Loucy (cell line): ENCODE measurements around the gene LHFPL6.

Source experiments
- H2AFZ ChIP-seq: fragments of 200-600 bp; sonication (generic); 2 replicates; pipeline ENCODE4 v1.6.0; 2016; ENCODE audit warnings: antibody characterized with exemption, mild to moderate bottlenecking, low read length, moderate library complexity
- H3F3A ChIP-seq: fragments of 200-600 bp; 2 replicates; pipeline ENCODE4 v1.6.0; 2016; ENCODE audit warnings: antibody characterized with exemption, low read depth, mild to moderate bottlenecking
- H3K27me3 ChIP-seq: fragments of 200-600 bp; sonication (generic); 2 replicates; pipeline ENCODE4 v1.6.1; 2014; ENCODE audit warnings: low read length, mild to moderate bottlenecking; ENCODE audit not compliant: insufficient read depth, poor library complexity, severe bottlenecking
- H3K36me3 ChIP-seq: fragments of 200-600 bp; sonication (generic); 2 replicates; pipeline ENCODE4 v1.6.1; 2016; ENCODE audit warnings: low read length; ENCODE audit not compliant: insufficient read depth
- H3K4me1 ChIP-seq: fragments of 200-600 bp; sonication (generic); 2 replicates; pipeline ENCODE4 v1.5.1; 2014; ENCODE audit warnings: low read length, mild to moderate bottlenecking; ENCODE audit not compliant: insufficient read depth, poor library complexity, severe bottlenecking
- H3K4me2 ChIP-seq: fragments of 200-600 bp; sonication (generic); 2 replicates; pipeline ENCODE4 v1.6.0; 2014; ENCODE audit warnings: antibody characterized with exemption, low read length, low read depth, mild to moderate bottlenecking; ENCODE audit not compliant: poor library complexity, severe bottlenecking
- H3K4me3 ChIP-seq: fragments of 200-600 bp; sonication (generic); 2 replicates; pipeline ENCODE4 v1.5.1; 2014; ENCODE audit warnings: low read length, mild to moderate bottlenecking, mixed read lengths; ENCODE audit not compliant: poor library complexity, severe bottlenecking
- H3K79me2 ChIP-seq: fragments of 200-600 bp; sonication (generic); 2 replicates; pipeline ENCODE4 v1.6.1; 2014; ENCODE audit warnings: low read length; ENCODE audit not compliant: insufficient read depth
- H3K9ac ChIP-seq: fragments of 200-600 bp; sonication (generic); 2 replicates; pipeline ENCODE4 v1.6.0; 2014; ENCODE audit warnings: mild to moderate bottlenecking, low read depth, low read length, moderate library complexity; ENCODE audit not compliant: poor library complexity, severe bottlenecking
- H3K9me2 ChIP-seq: fragments of 200-600 bp; sonication (generic); replicated peaks from 2 replicates; pipeline ENCODE4 v1.6.1; 2016; ENCODE audit warnings: low read depth, low read length, mixed read lengths
- H3K9me3 ChIP-seq: fragments of 200-600 bp; sonication (generic); 2 replicates; pipeline ENCODE4 v1.6.1; 2014; ENCODE audit warnings: mild to moderate bottlenecking, antibody characterized with exemption, low read length, low read depth; ENCODE audit not compliant: insufficient read depth
- H4K20me1 ChIP-seq: fragments of 200-600 bp; sonication (generic); 2 replicates; pipeline ENCODE4 v1.6.0; 2014; ENCODE audit warnings: antibody characterized with exemption, low read length, mild to moderate bottlenecking; ENCODE audit not compliant: insufficient read depth, poor library complexity, severe bottlenecking
- CTCF ChIP-seq: fragments of 200-600 bp; sonication (generic); conservative IDR thresholded peaks from 2 replicates; pipeline ENCODE4 v1.5.1; 2014; ENCODE audit warnings: mild to moderate bottlenecking, antibody characterized with exemption, low read length
- EZH2phosphoT487 ChIP-seq: fragments of 200-600 bp; IDR thresholded peaks from 2 replicates; pipeline ENCODE4 v1.6.1; 2018; ENCODE audit warnings: antibody characterized with exemption, mild to moderate bottlenecking, moderate library complexity, borderline replicate concordance

LHFPL6 gene

GRCh38 chr13:39322836-39323585 is 280.0 kb downstream of the LHFPL6 start:
- Histone ChIP-seq H3K9me2 (no peaks in the 10 kb centered on the region), H2AFZ (no peak overlapping the region), H3K9ac (no peak overlapping the region), H3K79me2 (no peaks in the 10 kb centered on the region), H3K36me3 (no peaks in the 10 kb centered on the region), H4K20me1 (no peaks in the 10 kb centered on the region), H3K4me3 (no peak overlapping the region), H3F3A (no peaks in the 10 kb centered on the region), H3K27me3 (no peaks in the 10 kb centered on the region), H3K4me1 (no peaks in the 10 kb centered on the region), H3K9me3 (no peaks in the 10 kb centered on the region), H3K4me2 (no peak overlapping the region)
- TF ChIP-seq EZH2phosphoT487 (no peak), CTCF (no peak)

- TF ChIP-seq EZH2phosphoT487 (no peak), CTCF (no peak)
- Histone ChIP-seq H3K9me3 (no peaks in the 10 kb centered on the region), H3K4me1 (no peaks in the 10 kb centered on the region), H3K36me3 (no peaks in the 10 kb centered on the region), H3K79me2 (no peaks in the 10 kb centered on the region), H4K20me1 (no peaks in the 10 kb centered on the region), H3K4me2 (no peak overlapping the region), H2AFZ (no peak overlapping the region), H3K9me2 (no peaks in the 10 kb centered on the region), H3F3A (no peaks in the 10 kb centered on the region), H3K27me3 (no peaks in the 10 kb centered on the region), H3K9ac (no peak overlapping the region), H3K4me3 (no peak overlapping the region)
These were observed 281.4 kb downstream of the LHFPL6 start for GRCh38 chr13:39321574-39321973.

- Histone ChIP-seq H3K9me2 (no peaks in the 10 kb centered on the region), H3F3A (no peaks in the 10 kb centered on the region), H3K27me3 (no peaks in the 10 kb centered on the region), H3K79me2 (no peaks in the 10 kb centered on the region), H4K20me1 (no peaks in the 10 kb centered on the region), H3K4me1 (no peaks in the 10 kb centered on the region), H3K36me3 (no peaks in the 10 kb centered on the region), H3K9me3 (no peaks in the 10 kb centered on the region), H3K4me3 (no peak overlapping the region), H3K9ac (no peak overlapping the region), H2AFZ (no peak overlapping the region), H3K4me2 (no peak overlapping the region)
- TF ChIP-seq CTCF (no peak), EZH2phosphoT487 (no peak)
These were observed 284.8 kb downstream of the LHFPL6 start for GRCh38 chr13:39318161-39318560.
